HG03442 (cell line): ENCODE results near the gene CEP20.
"Not testable (repeated sequence)": the region's sequence is repeated elsewhere in the genome, so short reads cannot be mapped to it uniquely, and the experiment has no call there.

Experiments
- ATAC-seq: cut with Tn5 transposase; IDR thresholded peaks from one replicate; pipeline ENCODE4 v1.9.1; 2021; ENCODE audit warnings: mild to moderate bottlenecking, moderate library complexity; ENCODE audit not compliant: unreplicated experiment

CEP20 gene, protein sequence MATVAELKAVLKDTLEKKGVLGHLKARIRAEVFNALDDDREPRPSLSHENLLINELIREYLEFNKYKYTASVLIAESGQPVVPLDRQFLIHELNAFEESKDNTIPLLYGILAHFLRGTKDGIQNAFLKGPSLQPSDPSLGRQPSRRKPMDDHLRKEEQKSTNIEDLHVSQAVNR

DNA sequence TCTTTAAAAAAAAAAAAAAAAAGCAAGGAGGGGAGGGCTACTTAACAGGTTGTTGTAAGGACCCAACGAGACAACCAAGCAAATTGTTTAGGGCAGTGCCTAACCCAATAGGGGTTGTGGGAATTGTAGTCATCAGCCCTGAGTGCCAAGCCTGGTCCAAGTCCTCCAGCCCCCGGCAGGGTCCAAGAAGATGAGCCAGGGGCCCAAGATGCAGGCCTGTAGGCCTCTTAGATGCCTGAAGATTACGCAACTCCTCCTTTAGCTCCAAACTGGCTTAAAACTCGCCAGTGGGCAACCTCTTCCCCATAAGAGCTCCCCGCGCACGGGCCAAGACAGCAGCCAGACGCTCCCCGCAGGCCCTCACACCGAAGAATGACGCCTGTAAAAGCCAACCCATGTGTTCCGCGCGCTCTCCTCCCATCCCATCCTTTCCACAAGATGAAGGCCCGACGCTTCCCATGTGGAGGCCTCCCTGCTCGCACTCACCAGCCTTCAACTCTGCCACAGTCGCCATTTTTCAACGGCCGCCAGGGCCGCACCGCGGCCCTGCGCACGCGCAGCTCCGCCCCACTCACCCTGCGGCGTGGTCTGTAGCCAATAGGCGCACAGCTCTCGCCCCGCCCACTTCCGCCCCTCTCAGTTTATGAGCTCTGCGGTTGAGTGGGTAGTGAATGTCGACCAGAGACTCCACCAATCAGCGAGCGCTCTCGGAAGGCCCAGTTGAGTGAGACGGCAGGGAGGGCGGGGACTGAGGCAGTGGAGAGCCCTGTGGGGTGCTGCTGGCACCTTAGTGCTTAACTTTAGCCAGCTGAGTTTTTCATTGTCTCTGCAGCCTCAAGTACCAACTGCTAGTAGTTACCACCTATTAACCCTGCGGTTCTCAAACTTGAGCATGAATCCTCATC is at the start of gene CEP20:
CEP20 (minus strand) TSS at position 532 of the 905 bp plus-strand sequence; CDS start at position 514, 18 bp downstream.
- ATAC-seq = peak; percentile 97

DNA sequence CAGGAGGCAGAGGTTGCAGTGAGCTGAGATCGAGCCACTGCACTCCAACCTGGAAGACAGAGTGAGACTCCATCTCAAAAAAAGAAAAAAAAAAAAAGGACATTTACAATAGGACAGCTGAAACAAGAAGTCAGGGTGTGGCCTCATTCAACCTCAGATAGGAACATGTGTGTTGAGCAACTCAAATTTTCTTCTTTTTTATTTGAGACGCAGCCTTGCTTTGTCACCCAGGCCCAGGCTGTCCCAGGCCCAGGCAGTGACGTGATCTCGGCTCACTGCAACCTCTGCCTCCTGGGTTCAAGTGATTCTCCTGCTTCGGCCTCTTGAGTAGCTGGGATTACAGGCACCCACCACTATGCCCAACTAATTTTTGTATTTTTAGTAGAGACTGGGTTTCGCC is 48.4 kb upstream of the CEP20 start:
- not testable (repeated sequence) for ATAC-seq

DNA sequence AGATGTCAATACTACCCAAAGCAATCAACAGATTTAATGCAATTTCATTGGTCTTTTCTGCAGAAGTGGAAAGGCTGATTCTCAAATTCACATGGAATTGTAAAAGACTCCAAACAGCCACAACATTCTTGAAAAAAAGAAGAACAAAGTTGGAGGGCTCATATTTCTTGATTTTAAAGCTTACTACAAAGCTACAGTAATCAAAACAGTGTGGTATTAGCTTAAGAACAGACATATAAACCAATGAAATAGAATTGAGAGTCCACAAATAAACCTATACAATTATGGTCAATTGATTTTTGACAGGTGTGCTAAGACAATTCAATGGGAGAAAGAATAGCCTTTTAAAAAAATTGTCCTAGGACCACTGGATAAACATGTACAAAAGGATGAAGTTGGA is 46.6 kb upstream of the CEP20 start:
- ATAC-seq = no peak

DNA sequence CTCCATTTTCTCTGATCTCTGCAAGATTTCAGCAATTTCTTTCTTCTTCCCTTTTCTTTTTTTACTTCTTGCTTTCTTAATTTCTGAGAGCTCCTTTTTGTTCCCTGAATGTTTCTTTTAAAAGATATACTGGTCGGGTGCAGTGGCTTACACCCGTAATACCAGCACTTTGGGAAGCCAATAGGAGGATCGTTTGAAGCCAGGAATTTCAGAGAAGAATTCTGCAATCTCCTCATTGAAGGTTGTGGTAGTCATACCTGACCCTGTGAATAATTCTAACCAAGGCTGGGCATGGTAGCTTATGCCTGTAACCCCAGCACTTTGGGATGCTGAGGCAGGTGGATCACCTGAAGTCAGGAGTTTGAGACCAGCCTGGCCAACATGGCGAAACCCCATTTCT is 45.4 kb upstream of the CEP20 start:
- ATAC-seq = no peak

DNA sequence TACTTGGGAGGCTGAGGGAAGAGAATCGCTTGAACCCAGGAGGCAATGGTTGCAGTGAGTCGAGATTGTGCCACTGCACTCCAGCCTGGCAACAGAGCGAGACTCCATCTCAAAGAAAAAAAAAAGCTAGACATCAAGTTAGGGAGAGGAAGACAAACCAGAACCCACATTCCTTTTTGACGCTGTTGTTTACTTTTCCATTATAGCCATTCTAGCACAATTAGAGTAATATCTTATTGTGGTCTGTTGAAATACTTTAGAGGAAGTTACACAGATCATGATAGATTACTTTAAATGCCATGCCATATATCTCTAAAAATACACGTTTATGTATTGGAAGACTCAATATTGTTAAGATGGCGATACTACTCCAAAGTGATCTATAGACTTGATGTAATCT is 44.5 kb upstream of the CEP20 start:
- no peak for ATAC-seq

DNA sequence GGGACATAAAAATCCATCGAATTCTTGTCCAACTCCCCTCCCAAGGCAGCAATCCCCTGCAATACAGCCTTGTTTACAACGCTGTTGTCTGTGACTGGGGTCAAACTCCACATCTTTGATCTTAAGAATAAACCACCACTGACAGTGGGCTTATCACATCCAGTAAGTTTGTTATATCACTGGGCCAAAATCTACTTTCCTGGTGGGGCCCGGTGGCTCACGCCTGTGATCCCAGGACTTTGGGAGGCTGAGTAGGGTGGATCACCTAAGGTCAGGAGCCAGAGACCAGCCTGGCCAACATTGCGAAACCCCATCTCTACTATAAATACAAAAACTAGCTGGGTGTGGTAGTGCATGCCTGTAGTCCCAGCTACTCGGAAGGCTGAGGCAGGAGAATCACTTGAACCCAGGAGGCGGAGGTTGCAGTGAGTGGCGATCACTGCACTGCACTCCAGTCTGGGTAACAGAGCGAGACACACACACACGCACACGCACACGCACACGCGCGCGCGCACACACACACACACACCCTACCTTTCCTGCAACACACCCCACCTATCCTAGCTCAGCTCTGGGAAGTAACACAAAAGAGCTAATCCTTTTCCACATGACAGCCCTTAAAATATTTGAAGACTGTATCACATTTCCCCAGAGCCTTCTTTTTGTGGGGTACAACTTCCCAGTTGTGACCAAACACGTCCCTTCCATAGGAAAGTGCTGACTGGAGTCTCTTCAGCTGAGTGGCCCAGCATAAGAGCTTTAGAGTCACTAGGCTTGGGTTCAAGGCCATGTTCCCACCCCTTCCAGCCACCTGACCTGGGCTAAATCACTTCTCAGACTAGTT is 40.1 kb upstream of the CEP20 start:
- ATAC-seq = no peak

DNA sequence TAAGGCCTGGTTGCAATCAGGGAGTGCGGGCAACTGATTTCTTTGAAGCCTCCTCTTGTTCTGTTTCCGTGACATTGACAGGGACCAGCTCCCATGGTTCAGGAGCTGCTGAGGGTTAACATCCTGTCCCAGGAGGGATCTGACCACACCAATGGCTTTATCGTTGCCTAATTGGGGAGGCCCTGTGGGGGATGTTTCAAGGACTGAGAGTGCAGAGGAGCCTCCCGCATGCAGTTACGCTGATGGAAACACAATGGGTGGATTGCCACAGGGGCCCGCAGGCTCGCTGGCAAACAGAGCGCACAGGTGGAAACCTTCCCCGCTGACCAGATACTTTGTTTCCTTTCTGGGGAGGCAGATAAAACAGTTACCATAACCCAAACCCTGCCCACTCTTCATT is 37.2 kb upstream of the CEP20 start:
- no peak for ATAC-seq

DNA sequence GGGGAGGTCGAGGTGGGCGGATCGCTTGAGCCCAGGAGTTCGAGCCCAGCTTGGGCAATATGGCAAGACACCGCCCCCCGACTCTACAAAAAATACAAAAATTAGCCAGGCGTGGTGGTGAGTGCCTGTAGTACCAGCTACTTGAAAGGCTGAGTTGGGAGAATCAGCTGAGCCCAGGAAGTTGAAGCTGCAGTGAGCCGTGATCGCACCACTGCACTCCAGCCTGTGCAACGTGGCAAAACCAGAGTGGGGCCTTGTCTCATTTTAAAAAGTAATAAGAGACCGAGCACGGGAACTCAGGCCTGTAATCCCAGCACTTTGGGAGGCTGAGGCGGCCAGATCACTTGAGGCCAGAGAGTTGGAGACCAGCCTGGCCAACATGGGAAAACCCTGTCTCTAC is 36.6 kb upstream of the CEP20 start:
- no peak for ATAC-seq

DNA sequence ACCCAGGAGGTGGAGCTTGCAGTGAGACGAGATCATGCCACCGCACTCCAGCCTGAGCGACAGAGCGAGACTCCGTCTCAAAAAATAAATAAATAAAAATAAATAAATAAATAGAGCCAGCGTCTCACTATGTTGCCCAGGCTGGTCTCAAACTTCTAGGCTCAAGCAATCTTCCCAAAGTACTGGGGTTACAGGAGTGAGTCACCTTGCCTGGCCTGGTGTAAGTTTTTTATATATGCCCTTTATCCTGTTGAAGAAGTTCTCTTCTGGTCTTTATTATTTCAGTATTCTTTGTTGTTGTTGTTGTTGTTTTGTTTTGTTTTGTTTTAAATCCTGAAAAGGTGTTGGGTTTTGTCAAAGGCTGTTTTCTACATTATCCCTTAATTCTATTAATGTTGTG is 30.9 kb upstream of the CEP20 start:
- no peak for ATAC-seq

DNA sequence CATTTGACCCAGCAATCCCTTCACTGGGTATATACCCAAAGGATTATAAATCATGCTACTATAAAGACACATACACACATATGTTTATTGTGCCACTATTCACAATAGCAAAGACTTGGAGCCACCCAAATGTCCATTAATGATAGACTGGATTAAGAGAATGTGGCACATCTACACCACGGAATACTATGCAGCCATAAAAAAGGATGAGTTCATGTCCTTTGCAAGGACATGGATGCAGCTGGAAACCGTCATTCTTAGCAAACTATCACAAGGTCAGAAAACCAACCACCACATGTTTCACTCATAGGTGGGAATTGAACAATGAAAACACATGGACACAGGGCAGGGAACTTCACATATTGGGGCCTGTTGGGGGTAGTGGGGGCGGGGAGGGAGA is 29.9 kb upstream of the CEP20 start:
- not testable (repeated sequence) for ATAC-seq

DNA sequence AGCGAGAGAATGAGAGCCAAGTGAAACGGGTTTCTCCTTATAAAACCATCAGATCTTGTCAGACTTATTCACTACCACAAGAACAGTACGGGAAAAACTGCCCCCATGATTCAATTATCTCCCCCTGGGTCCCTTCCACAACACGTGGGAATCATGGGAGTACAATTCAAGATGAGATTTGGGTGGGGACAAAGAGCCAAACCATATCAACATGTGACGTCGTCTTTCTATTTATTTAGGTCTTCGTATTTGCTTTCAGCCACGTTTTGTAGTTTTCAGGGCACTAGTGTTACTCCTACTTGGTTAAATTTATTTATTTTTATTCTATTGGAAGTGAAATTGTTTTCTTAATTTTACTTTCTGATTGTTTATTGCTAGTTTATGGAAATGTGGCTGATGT is 27.9 kb upstream of the CEP20 start:
- ATAC-seq = no peak

DNA sequence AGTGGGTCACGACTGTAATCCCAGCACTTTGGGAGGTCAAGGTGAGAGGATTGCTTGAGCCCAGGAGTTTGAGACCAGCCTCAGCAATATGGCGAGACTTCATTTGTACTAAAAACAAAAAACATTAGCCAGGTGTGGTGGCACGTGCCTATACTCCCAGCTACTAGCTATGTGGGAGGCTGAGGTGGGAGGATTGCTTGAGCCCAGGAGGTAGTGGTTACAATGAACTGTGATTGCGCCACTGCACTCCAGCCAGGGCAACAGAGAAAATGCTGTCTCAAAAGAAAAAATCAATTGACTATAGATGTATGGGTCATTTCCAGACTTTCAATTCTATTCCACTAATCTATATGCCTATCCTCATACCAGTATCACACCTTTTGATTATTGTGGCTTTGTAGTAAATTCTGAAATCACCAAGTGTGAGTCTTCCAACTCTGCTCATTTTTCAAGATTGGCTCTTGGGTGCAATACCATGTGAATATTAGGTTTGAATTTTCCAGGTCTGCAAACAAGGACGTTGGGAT is 27.2 kb upstream of the CEP20 start:
- ATAC-seq = no peak

DNA sequence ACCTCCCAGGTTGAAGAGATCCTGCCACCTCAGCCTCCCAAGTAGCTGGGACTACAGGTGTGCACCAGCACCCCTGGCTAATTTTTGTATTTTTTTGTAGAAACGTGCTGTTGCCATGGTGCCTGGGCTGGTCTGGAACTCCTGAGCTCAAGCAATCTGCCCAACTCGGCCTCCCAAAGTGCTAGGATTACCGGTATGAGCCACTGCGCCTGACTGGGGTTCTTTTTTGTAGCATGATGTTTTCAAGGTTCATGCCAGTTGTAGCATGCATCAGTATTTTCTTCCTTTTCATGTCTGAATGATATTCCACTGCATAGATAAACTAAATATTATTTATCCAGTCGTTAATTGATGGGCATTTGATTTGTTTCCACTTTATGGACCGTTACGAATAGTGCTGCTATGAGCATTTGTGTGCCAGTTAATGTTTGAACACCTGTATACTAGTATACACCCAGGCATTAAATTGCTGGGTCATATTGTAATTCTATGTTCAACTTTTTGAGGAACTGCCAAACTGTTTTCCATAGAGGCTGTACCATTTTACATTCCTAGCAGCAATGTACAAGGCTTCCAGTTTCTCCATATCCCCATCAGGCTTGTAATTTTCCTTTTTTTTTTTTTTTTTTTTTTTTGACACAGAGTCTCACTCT is 24.8 kb upstream of the CEP20 start:
- no peak for ATAC-seq

DNA sequence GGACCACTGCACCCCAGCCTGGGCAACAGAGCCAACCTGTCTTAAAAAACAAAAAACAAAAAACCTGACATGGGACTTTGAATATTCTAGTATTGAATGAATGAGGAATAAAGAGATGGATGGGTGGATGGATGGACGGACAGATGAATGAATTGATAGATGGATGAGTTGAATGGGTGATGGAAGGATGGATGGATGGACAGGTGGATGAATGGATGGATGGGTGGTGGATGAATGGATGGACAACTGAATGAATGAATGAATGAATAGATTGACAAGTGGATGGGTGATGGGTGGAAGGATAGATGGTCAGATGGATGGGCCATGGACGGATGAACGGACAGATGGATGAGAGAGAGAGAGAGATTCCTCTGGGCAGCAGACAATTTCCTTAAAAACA is 22.8 kb upstream of the CEP20 start:
- no peak for ATAC-seq

DNA sequence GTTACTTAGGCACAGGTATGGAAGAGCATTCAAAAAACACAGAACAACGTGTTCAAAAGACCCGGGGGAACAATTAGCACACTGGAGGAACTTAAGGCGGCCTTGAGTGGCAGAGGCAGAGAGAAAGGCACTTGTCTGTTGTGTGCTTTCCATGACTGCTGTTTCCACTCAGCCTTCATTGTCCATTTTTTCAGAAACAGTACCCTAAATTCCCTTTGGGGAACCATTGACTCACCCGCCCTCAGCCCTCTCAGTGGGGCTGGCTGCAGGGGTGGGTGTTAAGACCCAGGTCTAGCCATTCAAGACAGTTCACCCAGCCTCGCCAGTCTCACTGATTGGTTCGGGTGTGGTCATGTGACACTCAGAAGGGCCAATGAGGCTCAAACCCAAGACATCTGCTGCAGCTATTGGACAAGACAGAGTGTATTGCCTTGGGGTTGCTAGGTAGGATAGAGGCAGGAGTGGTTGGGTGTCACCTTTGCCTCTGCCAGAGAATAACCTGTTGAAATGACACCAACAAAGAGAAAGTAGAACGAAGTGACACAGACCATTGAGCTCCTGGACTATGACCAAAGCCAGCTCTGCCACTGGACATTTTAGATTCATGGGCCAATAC is 19.6 kb upstream of the CEP20 start:
- peak; percentile 99 for ATAC-seq

DNA sequence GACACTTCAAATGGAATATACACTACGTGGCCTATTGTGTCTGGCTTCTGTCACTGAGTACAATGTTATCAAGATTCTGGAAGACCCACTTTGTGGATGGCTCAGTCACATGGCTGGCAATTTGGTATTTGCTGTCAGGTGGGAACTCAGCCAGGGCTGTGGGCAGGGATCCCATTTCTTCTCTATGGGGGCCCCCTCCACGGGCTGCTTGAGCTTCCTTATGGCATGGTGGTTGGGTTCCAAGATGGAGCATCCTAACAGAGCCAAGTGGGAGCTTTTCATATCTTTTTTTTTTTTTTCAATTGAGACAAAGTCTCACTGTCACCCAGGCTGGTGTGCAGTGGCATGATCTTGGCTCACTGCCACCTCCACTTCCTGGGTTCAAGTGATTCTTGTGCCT is 18.0 kb upstream of the CEP20 start:
- no peak for ATAC-seq

DNA sequence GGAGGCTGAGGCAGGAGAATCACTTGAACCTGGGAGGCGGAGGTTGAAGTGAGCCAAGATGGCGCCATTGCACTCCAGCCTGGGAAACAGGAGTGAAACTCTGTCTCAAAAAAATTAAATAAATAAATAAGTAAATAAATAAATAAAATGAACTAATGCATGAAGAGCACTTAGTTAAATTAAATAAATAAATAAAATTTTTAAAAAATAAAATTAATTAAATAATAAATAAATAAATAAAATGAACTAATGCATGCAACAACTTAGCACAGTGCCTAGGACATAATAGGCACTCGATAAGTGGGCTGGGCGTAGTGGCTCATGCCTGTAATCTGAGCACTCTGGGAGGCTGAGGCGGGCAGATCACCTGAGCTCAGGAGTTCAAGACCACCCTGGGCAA is 15.6 kb upstream of the CEP20 start:
- no peak for ATAC-seq

DNA sequence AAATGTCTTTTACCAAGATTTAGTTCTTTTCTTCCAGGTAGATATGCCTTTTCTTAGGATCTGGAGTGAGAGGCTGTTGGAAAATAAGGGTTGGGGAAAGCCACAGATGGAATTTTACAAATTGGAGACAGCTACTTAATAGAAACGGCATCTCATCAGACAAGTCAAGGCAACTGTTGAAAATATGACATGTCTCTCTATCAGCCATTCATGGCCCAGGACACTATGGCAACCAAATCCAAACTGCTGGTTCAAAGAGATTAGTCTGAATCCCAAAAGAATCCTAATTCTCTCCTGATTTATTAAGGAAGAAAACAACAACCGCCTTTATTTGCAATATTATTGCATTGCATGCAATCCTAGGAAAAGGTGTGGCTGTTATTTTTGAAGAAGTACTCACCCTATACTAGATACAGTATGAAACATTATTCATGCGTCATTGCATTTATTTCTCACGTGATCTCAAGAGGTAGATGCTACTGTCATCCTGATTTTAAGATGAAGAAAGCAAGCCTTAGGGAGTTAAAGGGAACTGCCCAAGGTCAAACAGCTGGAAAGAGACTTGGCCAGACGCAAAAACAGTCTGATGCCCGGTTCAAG is 12.6 kb upstream of the CEP20 start:
- no peak for ATAC-seq

DNA sequence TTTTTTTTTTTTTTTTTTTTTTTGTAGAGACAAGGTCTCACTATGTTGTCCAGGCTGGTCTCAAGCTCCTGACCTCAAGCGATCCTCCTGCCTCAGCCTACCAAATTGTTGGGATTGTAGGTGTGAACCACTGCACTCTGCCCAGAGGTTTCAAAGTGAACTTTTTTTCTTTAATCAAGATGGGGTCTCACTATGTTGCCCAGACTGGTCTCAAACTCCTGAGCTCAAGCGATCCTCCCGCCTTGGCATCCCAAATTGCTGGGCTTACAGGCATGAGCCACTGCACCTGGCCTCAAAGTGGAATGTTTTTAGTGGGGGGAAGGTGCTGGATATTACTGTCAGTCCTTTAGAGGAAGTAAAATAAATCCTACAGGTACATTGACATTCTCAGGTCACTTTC is 12.0 kb upstream of the CEP20 start:
- ATAC-seq = no peak

DNA sequence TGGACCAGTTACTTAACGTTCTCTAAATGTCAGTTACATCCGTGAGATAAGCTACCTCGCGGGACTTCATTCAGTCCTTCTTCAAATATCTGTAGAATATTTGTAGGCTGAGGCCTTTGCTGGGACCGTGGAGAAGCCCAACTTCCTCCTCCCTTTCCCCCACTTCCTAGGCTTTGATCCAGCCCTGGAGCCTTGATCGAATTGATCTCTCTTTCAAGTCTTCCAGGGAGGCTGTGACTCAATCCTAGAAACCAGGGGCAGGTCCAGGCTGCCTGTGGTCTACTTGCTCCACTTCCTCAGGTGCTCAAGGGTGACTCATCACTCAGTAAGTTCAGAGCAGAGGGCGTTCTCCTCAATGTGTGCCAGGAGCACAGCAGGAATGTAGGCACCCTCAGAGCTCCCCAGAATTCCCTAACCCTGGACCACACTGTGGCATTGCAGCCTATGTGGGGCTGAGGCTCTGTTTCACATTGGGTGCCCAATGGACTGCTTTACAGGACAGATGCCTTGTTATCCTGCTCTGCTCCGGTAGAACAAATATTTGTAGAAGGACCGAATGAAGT is 11.2 kb upstream of the CEP20 start:
- ATAC-seq = peak; percentile 55
